Kidney (tissue), 14 donors: ENCODE results near the gene KLK10. TPM values are rescaled to one million over a fixed set of nuclear protein-coding genes. Genes with fewer than 3 reads are reported as not detected.
A peak's percentile ranks its signal among the peaks of the same experiment; 100 is the strongest.

ENCODE experiments used
- DNase-seq, 5 donors: peaks; one replicate each; pipeline ENCODE4 v3.0.0-alpha.2; 2013 to 2020
- FAIRE-seq: peaks from 2 replicates; lab custom pipeline; 2012; peaks lifted over from hg19 to GRCh38; lab: Jason Lieb, UNC
- H3K27ac ChIP-seq, 2 donors: one replicate each; pipeline ENCODE4 v1.7.0; 2013; ENCODE audit warnings: low read depth in 2 of 2, low read length in 2 of 2, inconsistent platforms in 1 of 2
- H3K27me3 ChIP-seq: one replicate; pipeline ENCODE4 v1.7.1; 2013; ENCODE audit warnings: low read length, inconsistent platforms; ENCODE audit not compliant: control insufficient read depth, insufficient read depth
- H3K36me3 ChIP-seq, 3 donors: one replicate each; pipeline versions ENCODE4 v1.7.0 to v1.7.1; 2013; ENCODE audit warnings: low read length in 3 of 3, control low read depth in 1 of 3, inconsistent platforms in 1 of 3; ENCODE audit not compliant: insufficient read depth in 3 of 3, control insufficient read depth in 2 of 3
- H3K4me1 ChIP-seq, 3 donors: one replicate each; pipeline versions ENCODE4 v1.7.0 to v1.7.1; 2013; ENCODE audit warnings: low read length in 3 of 3, inconsistent platforms in 1 of 3, low read depth in 1 of 3; ENCODE audit not compliant: control insufficient read depth in 2 of 3, insufficient read depth in 2 of 3
- H3K4me3 ChIP-seq, 3 donors: one replicate each; pipeline versions ENCODE4 v1.7.0 to v1.8.1; 2013; ENCODE audit warnings: low read length in 3 of 3, control low read depth in 1 of 3, inconsistent platforms in 1 of 3
- H3K9ac ChIP-seq, 3 donors: one replicate each; pipeline versions ENCODE4 v1.7.0 to v1.7.1; 2013; ENCODE audit warnings: low read length in 3 of 3, control low read depth in 1 of 3, inconsistent platforms in 1 of 3
- H3K9me3 ChIP-seq, 3 donors: one replicate each; pipeline versions ENCODE4 v1.7.0 to v1.7.1; 2013; ENCODE audit warnings: low read length in 3 of 3, control low read depth in 1 of 3, inconsistent platforms in 1 of 3; ENCODE audit not compliant: control insufficient read depth in 2 of 3, insufficient read depth in 1 of 3
- CTCF ChIP-seq: IDR thresholded peaks from 3 replicates; pipeline ENCODE4 v1.5.1; 2012; ENCODE audit warnings: mild to moderate bottlenecking, moderate library complexity, borderline replicate concordance; ENCODE audit not compliant: insufficient read depth; ENCODE audit errors: extremely low read depth
- intact Hi-C: fragments of 100-400 bp; cut with DNase I; formaldehyde crosslinking; loops from one replicate; pipeline ENCODE4 v1.11.1; 2022
- polyA plus RNA-seq: library from polyadenylated mRNA; stranded (reverse); fragments of 350-450 nt; fragmentation: Illumina TruSeq; extraction: RNeasy Lipid Tissue Mini Kit (QIAGEN cat#74804); gene quantifications from one replicate; pipeline ENCODE4 v1.2.3, GENCODE V29; 2014; ENCODE audit warnings: low read depth, low replicate concordance; ENCODE audit not compliant: insufficient read depth
- total RNA-seq: library from RNA; stranded (reverse); fragmentation: NEBNext Ultra II Directional; extraction: Animal tissue kit (Norgen Biotek cat#: 25700); gene quantifications from one replicate; pipeline ENCODE4 v1.2.1, GENCODE V29; 2021
- donor health status: control.
- donor health status: control.
- donor health status: control.
- donor health status: control.
- donor health status: control.
- donor health status: DM: yes; HTN: yes; CAD: no.
- donor health status: Normal renal cell carcinoma (clear cell type).

KLK10 gene
- total and polyA plus RNA-seq, 2 donors from 2014 or later = 0.63 TPM; not detected in 1

- TF ChIP-seq CTCF = no peak
- H3K27ac ChIP-seq = no peak within 1 kb of the TSS
- H3K36me3 ChIP-seq = no peaks in the 10 kb centered on the region
- DNase-seq (peak in 2 of 5 donors; percentile 41 to 55), FAIRE-seq (no peak)
- H3K9me3 ChIP-seq = no peaks in the 10 kb centered on the region
- no peak within 1 kb of the TSS for H3K9ac ChIP-seq
- intact Hi-C loops = no loop called here
- no peaks in the 10 kb centered on the region for H3K27me3 ChIP-seq
- H3K4me1 ChIP-seq = no peaks in the 10 kb centered on the region
- no peak within 1 kb of the TSS for H3K4me3 ChIP-seq
Measured at GRCh38 chr19:50983625-50984292, 35.8 kb downstream of the KLK10 start, which contains the start of gene KLK7. Gene KLK7 (minus strand): TSS chr19:50983917. CDS start chr19:50982399, 1,518 bp downstream.

- Histone ChIP-seq H3K9me3 (no peaks in the 10 kb centered on the region), H3K36me3 (no peaks in the 10 kb centered on the region), H3K27ac (no peak overlapping the region), H3K27me3 (no peaks in the 10 kb centered on the region), H3K9ac (no peak overlapping the region), H3K4me1 (no peaks in the 10 kb centered on the region), H3K4me3 (no peak overlapping the region)
- intact Hi-C loops = no loop called here
- no peak for DNase-seq
- FAIRE-seq = no peak
- no peak for TF ChIP-seq CTCF
Measured at GRCh38 chr19:50982186-50982585, 37.3 kb downstream of the KLK10 start.

GRCh38 chr19:50981587-50982146, 37.8 kb downstream of the KLK10 start:
- no peak for DNase-seq
- H3K4me1 ChIP-seq = no peaks in the 10 kb centered on the region
- no peaks in the 10 kb centered on the region for H3K9me3 ChIP-seq
- H3K4me3 ChIP-seq = no peak overlapping the region
- no peak overlapping the region for H3K9ac ChIP-seq
- no peaks in the 10 kb centered on the region for H3K36me3 ChIP-seq
- intact Hi-C loops = no loop called here
- H3K27ac ChIP-seq = no peak overlapping the region
- no peaks in the 10 kb centered on the region for H3K27me3 ChIP-seq
- FAIRE-seq = no peak
- TF ChIP-seq CTCF = no peak
